Suprapubic skin (tissue), 4 donors: ENCODE measurements around the gene ZFHX3. TPM values are rescaled to one million over a fixed set of nuclear protein-coding genes. Genes with fewer than 3 reads are reported as not detected.
A peak's percentile ranks its signal among the peaks of the same experiment; 100 is the strongest.

ENCODE experiments used
- DNase-seq, 2 donors: peaks; one replicate each; pipeline ENCODE4 v3.0.0-alpha.2; 2019; ENCODE audit warnings: low spot score in 2 of 2
- H3K27ac ChIP-seq: fragments of 200-600 bp; sonication (generic); one replicate; pipeline ENCODE4 v1.5.1; 2019
- H3K27me3 ChIP-seq: fragments of 200-600 bp; sonication (generic); one replicate; pipeline ENCODE4 v1.5.1; 2019
- H3K36me3 ChIP-seq: fragments of 200-600 bp; sonication (generic); one replicate; pipeline ENCODE4 v1.5.1; 2019
- H3K4me1 ChIP-seq: fragments of 200-600 bp; sonication (generic); one replicate; pipeline ENCODE4 v1.5.1; 2019
- H3K4me3 ChIP-seq: fragments of 200-600 bp; sonication (generic); one replicate; pipeline ENCODE4 v1.5.1; 2019; ENCODE audit warnings: mild to moderate bottlenecking
- H3K9me3 ChIP-seq: fragments of 200-600 bp; sonication (generic); one replicate; pipeline ENCODE4 v1.5.1; 2019
- EP300 ChIP-seq: sonication (generic); formaldehyde crosslinking; IDR thresholded peaks from one replicate; pipeline ENCODE4 v1.6.1; 2017; ENCODE audit warnings: antibody characterized with exemption
- POLR2A ChIP-seq, 2 donors: fragments of 450-650 bp; IDR thresholded peaks; one replicate each; pipeline ENCODE4 v1.6.1; 2017; ENCODE audit warnings: antibody characterized with exemption in 2 of 2, mild to moderate bottlenecking in 2 of 2, moderate library complexity in 2 of 2
- POLR2AphosphoS5 ChIP-seq, 3 donors: sonication (generic); formaldehyde crosslinking; IDR thresholded peaks; one replicate each; pipeline ENCODE4 v1.6.1; 2017; ENCODE audit warnings: antibody characterized with exemption in 3 of 3
- WGBS: methylation state at CpG from one replicate; pipeline ENCODE4 v1.1.5; 2018; 5-methylcytosine and 5-hydroxymethylcytosine counted together
- total RNA-seq, 4 donors: library from RNA; depleted of rRNA; stranded (reverse); fragments of >200 nt; gene quantifications; one replicate each; pipeline ENCODE4 v1.1.0, GENCODE V29; 2016
- TF ChIP-seq, protein P1 (sequence below), 2 donors: fragments of 200-600 bp in 1 of 2; fragments of 450-650 bp in 1 of 2; sonication (generic) in 1 of 2; IDR thresholded peaks; one replicate each; pipeline ENCODE4 v1.5.1; 2016 to 2019; ENCODE audit warnings: antibody characterized with exemption in 2 of 2, mild to moderate bottlenecking in 1 of 2, moderate library complexity in 1 of 2

Gene ZFHX3
- total RNA-seq, 4 donors from 2014 or later, result 10.4 to 16.1 (median 12.8) TPM

DNA sequence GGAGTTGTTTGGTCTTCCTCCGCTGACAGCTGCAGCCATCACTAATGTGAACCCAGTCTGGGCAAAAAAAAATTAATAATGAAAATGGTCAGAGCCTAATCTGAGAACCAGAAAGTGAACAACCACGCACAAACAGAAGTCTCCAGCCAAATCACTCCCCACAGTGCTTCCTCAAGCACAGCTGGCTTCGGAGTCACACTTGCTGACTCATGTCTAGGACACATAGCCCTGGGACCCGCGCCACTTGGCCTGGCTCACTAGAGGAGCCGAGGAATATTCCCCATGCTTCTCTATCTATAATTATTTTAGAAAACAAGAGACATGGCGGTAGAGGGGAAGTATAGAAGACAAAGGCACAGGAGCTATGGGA is 109.1 kb downstream of the ZFHX3 start:
- Histone ChIP-seq H3K36me3 (no peaks in the 10 kb centered on the region), H3K27ac (peak overlapping the region; percentile 83), H3K4me3 (no peak overlapping the region), H3K9me3 (no peaks in the 10 kb centered on the region), H3K4me1 (peaks cover 43% of the 10 kb centered on the region), H3K27me3 (no peaks in the 10 kb centered on the region)
- DNase-seq, result peak; percentile 87 to 94
- 28% methylated on average over 7 of the region's 7 CpGs for WGBS
- TF ChIP-seq EP300 (no peak), POLR2A (IDR thresholded peaks at IDR 0.05) (no peak), POLR2AphosphoS5 (IDR thresholded peaks at IDR 0.05) (peak in 1 of 3 donors; percentile 14)

DNA sequence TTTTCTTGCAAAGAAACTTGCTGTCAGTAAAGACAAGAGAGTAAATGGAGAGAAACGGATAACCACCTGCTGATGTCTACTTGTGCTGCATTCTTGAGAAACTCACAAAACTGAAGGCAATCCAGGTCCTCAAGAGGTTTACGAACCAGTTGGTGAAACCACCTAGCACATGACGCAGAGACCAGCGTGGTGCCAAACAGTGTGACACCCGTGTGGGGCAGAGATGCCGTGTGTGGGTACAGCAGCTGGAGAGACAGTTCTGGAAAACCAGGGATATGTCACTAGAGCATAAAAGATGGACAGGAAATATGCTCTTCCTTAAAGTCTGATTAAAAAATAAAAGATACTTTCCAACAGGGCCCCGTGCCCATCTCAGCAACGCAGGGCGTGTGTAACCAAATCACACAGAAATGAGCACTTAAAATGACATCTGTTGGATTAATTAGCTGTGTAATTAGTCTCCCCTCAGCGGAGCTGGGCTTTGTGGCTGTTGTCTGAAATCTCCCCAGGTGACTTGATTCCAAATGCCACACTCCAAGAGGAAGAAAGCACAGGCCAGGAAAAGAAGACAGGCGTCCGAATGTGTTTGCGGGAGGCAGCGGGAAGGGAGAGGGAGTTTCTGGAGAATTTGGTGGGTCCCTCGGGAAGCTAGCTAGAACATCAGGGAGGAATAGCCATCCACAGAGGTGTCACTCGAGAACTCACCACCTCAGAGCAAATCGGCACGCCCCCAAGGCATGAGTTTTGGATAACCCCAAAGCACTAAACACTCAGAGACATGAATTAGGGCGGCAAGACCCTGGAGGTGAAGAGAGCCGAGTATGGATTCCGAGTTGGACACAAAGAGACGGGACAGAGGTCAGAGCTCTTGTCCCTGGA is 109.8 kb downstream of the ZFHX3 start:
- no peaks in the 10 kb centered on the region for H3K36me3 ChIP-seq
- WGBS, result 79% methylated on average over 22 of the region's 22 CpGs
- DNase-seq, result peak in 1 of 2 donors; percentile 69
- H3K27me3 ChIP-seq, result no peaks in the 10 kb centered on the region
- no peak for TF ChIP-seq POLR2AphosphoS5 (IDR thresholded peaks at IDR 0.05)
- TF ChIP-seq POLR2A (IDR thresholded peaks at IDR 0.05), result no peak
- TF ChIP-seq, protein P1, sequence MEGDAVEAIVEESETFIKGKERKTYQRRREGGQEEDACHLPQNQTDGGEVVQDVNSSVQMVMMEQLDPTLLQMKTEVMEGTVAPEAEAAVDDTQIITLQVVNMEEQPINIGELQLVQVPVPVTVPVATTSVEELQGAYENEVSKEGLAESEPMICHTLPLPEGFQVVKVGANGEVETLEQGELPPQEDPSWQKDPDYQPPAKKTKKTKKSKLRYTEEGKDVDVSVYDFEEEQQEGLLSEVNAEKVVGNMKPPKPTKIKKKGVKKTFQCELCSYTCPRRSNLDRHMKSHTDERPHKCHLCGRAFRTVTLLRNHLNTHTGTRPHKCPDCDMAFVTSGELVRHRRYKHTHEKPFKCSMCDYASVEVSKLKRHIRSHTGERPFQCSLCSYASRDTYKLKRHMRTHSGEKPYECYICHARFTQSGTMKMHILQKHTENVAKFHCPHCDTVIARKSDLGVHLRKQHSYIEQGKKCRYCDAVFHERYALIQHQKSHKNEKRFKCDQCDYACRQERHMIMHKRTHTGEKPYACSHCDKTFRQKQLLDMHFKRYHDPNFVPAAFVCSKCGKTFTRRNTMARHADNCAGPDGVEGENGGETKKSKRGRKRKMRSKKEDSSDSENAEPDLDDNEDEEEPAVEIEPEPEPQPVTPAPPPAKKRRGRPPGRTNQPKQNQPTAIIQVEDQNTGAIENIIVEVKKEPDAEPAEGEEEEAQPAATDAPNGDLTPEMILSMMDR (IDR thresholded peaks at IDR 0.05), result no peak
- TF ChIP-seq EP300, result no peak
- H3K27ac ChIP-seq, result peak overlapping the region; percentile 83
- no peak overlapping the region for H3K4me3 ChIP-seq
- H3K9me3 ChIP-seq, result no peaks in the 10 kb centered on the region
- H3K4me1 ChIP-seq, result peaks cover 44% of the 10 kb centered on the region

DNA sequence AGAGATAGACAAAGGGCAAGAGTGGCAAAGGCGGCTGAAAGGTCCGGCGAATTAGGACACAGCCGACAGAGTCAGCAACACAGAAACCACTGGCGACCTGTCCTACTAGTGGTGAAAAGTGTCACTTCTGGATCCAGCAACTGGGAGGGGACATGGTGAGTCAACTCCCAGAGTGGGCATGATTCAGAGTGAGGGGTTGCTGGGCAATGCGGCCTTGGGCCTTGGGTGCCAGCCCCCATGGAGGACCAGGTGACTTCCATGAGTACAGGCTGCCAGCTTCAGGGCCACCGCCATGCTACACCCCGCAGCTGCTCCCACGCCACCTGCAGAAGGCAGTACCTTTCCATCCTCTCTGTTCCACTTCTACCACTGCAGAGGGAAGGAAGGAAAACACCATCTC is 110.6 kb downstream of the ZFHX3 start:
- H3K4me1 ChIP-seq, result peaks cover 46% of the 10 kb centered on the region
- no peak overlapping the region for H3K4me3 ChIP-seq
- H3K36me3 ChIP-seq, result no peaks in the 10 kb centered on the region
- DNase-seq, result peak in 1 of 2 donors; percentile 55
- no peak for TF ChIP-seq EP300
- TF ChIP-seq POLR2AphosphoS5 (IDR thresholded peaks at IDR 0.05), result no peak
- no peak for TF ChIP-seq POLR2A (IDR thresholded peaks at IDR 0.05)
- TF ChIP-seq, protein P1 (IDR thresholded peaks at IDR 0.05), result no peak
- H3K9me3 ChIP-seq, result no peaks in the 10 kb centered on the region
- H3K27me3 ChIP-seq, result no peaks in the 10 kb centered on the region
- H3K27ac ChIP-seq, result no peak overlapping the region
- WGBS, result 92% methylated on average over 9 of the region's 9 CpGs

DNA sequence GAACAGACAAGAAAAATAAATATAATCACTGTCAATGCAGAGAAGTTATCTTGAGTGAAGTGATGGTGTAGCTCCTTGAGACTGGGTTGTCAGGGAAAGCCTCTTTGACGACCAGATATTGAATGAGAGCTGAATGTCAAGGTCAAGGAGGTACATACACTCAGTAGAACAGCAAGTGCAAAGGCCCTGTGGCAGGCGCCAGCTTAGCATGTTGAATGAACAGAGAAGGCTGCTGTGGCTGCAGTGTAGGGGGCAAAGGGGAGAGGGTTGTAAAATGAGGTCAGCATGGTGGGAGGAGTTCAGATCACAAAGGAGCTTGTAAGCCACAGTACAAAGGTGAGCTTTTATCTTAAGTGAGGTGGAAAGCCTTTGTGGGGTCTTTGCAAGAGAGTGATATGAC is 111.5 kb downstream of the ZFHX3 start:
- no peaks in the 10 kb centered on the region for H3K9me3 ChIP-seq
- TF ChIP-seq EP300 (no peak), POLR2A (IDR thresholded peaks at IDR 0.05) (no peak), POLR2AphosphoS5 (IDR thresholded peaks at IDR 0.05) (no peak)
- TF ChIP-seq, protein P1 (IDR thresholded peaks at IDR 0.05), result no peak
- H3K36me3 ChIP-seq, result no peaks in the 10 kb centered on the region
- no peak overlapping the region for H3K4me3 ChIP-seq
- H3K27ac ChIP-seq, result no peak overlapping the region
- H3K27me3 ChIP-seq, result no peaks in the 10 kb centered on the region
- WGBS, result 92% methylated on average over 2 of the region's 2 CpGs
- peaks cover 54% of the 10 kb centered on the region for H3K4me1 ChIP-seq
- DNase-seq, result peak in 1 of 2 donors; percentile 13

DNA sequence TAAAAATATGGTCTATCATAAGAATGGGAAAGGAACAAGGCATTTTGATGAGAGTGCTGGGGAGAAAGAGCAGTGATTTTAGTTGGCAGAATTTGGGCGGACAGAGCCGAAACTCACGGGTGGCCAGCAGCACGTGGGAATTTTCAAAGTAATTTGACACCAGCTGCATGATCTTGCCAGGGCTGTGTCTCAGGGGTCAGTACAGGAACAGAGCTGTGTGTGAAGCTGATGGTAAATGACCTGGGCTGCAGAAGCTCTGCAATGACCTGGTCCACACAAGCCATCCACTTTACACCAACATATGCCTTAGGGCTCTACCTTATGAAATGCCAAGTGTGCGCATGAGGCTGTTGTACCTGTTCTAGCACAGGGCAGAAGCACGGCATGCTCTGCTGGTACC is 112.0 kb downstream of the ZFHX3 start:
- H3K36me3 ChIP-seq, result no peaks in the 10 kb centered on the region
- H3K27ac ChIP-seq, result no peak overlapping the region
- no peak for TF ChIP-seq POLR2A (IDR thresholded peaks at IDR 0.05)
- TF ChIP-seq POLR2AphosphoS5 (IDR thresholded peaks at IDR 0.05), result no peak
- TF ChIP-seq, protein P1 (IDR thresholded peaks at IDR 0.05), result no peak
- no peak for TF ChIP-seq EP300
- peak in 1 of 2 donors; percentile 40 for DNase-seq
- no peaks in the 10 kb centered on the region for H3K27me3 ChIP-seq
- no peaks in the 10 kb centered on the region for H3K9me3 ChIP-seq
- WGBS, result 86% methylated on average over 6 of the region's 6 CpGs
- no peak overlapping the region for H3K4me3 ChIP-seq
- peaks cover 54% of the 10 kb centered on the region for H3K4me1 ChIP-seq
